Panc1 (cell line): Measurements from ENCODE around the gene CEP170B.

Experiments used
- CTCF ChIP-seq: fragments of 450-650 bp; IDR thresholded peaks from 2 replicates; pipeline ENCODE4 v1.5.1; 2017; ENCODE audit warnings: mild to moderate bottlenecking
- POLR2AphosphoS5 ChIP-seq: IDR thresholded peaks from 2 replicates; pipeline ENCODE4 v1.6.1; 2012; ENCODE audit warnings: mild to moderate bottlenecking, low read depth, low read length, moderate library complexity
- REST ChIP-seq, 2 experiments: IDR thresholded peaks; 2 replicates each; pipeline ENCODE4 v1.6.1; 2011 to 2012; ENCODE audit warnings: low read depth in 2 of 2, control low read depth in 1 of 2, low read length in 1 of 2, mild to moderate bottlenecking in 1 of 2, moderate library complexity in 1 of 2; ENCODE audit not compliant: insufficient read depth in 1 of 2

GRCh38 chr14:104891121-104891551, 26.1 kb downstream of the CEP170B start:
- TF ChIP-seq POLR2AphosphoS5 (no peak), CTCF (no peak), REST (IDR thresholded peaks at IDR 0.05; ENCODE audit: insufficient read depth in 1 of 2, low read depth in 2 of 2, low read length in 1 of 2) (no peak)
